Hepatocyte (in vitro differentiated cells): ENCODE data around the gene RAP1GAP2. TPM values are rescaled to one million over a fixed set of nuclear protein-coding genes. Genes with fewer than 3 reads are reported as not detected.

Source experiments
- DNase-seq: peaks from one replicate; pipeline ENCODE4 v3.0.0-alpha.2; 2016; ENCODE audit warnings: low spot score
- H2AFZ ChIP-seq: fragments of 200-600 bp; sonication (generic); 2 replicates; pipeline ENCODE4 v1.6.0; 2016; ENCODE audit warnings: antibody characterized with exemption, mild to moderate bottlenecking
- H3K27ac ChIP-seq: fragments of 200-600 bp; sonication (generic); 2 replicates; pipeline ENCODE4 v1.5.1; 2016; ENCODE audit warnings: mild to moderate bottlenecking
- H3K27me3 ChIP-seq: fragments of 200-600 bp; sonication (generic); 2 replicates; pipeline ENCODE4 v1.6.1; 2016
- H3K36me3 ChIP-seq: fragments of 200-600 bp; sonication (generic); replicated peaks from 2 replicates; pipeline ENCODE4 v1.5.1; 2016; ENCODE audit warnings: low read depth; ENCODE audit not compliant: insufficient read depth
- H3K4me1 ChIP-seq: fragments of 200-600 bp; sonication (generic); 2 replicates; pipeline ENCODE4 v1.5.1; 2016; ENCODE audit warnings: mild to moderate bottlenecking, moderate library complexity; ENCODE audit not compliant: insufficient read depth
- H3K4me2 ChIP-seq: fragments of 200-600 bp; sonication (generic); 2 replicates; pipeline ENCODE4 v1.6.0; 2016
- H3K4me3 ChIP-seq: fragments of 200-600 bp; sonication (generic); 2 replicates; pipeline ENCODE4 v1.5.1; 2016; ENCODE audit warnings: mild to moderate bottlenecking
- H3K79me2 ChIP-seq: fragments of 200-600 bp; sonication (generic); 2 replicates; pipeline ENCODE4 v1.6.0; 2017; ENCODE audit warnings: mild to moderate bottlenecking
- H3K9me2 ChIP-seq: fragments of 200-600 bp; sonication (generic); replicated peaks from 2 replicates; pipeline ENCODE4 v1.6.0; 2017; ENCODE audit warnings: mild to moderate bottlenecking; ENCODE audit not compliant: insufficient read depth
- H3K9me3 ChIP-seq: fragments of 200-600 bp; sonication (generic); 2 replicates; pipeline ENCODE4 v1.5.1; 2016; ENCODE audit warnings: low read depth, mild to moderate bottlenecking
- H4K20me1 ChIP-seq: fragments of 200-600 bp; sonication (generic); 2 replicates; pipeline ENCODE4 v1.6.0; 2016; ENCODE audit warnings: mild to moderate bottlenecking; ENCODE audit not compliant: insufficient read depth, poor library complexity, severe bottlenecking
- EZH2 ChIP-seq: fragments of 200-600 bp; sonication (generic); IDR thresholded peaks from 2 replicates; pipeline ENCODE4 v1.6.1; 2016; ENCODE audit warnings: antibody characterized with exemption, mild to moderate bottlenecking, borderline replicate concordance
- EZH2phosphoT487 ChIP-seq: fragments of 200-600 bp; sonication (generic); IDR thresholded peaks from one replicate; pipeline ENCODE4 v1.6.1; 2018; ENCODE audit warnings: antibody characterized with exemption, mild to moderate bottlenecking, low read depth, moderate library complexity; ENCODE audit not compliant: unreplicated experiment, severe bottlenecking
- WGBS: methylation state at CpG from one replicate; pipeline ENCODE4 v1.1.6; 2016; ENCODE audit warnings: low lambda C conversion rate; ENCODE audit errors: missing lambda C conversion rate; 5-methylcytosine and 5-hydroxymethylcytosine counted together
- polyA plus RNA-seq: library from polyadenylated mRNA; unstranded; fragments of >200 nt; fragmentation: Nextera tagmentation; extraction: Ambion mirVana; gene quantifications from 2 replicates; pipeline ENCODE4 v1.2.1, GENCODE V29; 2016
- total RNA-seq: library from RNA; depleted of rRNA; stranded (reverse); fragments of >200 nt; gene quantifications from 2 replicates; pipeline ENCODE4 v1.2.3, GENCODE V29; 2014
- TF ChIP-seq, protein P1 (sequence below): fragments of 200-600 bp; sonication (generic); IDR thresholded peaks from 2 replicates; pipeline ENCODE4 v1.5.1; 2016; ENCODE audit warnings: antibody characterized with exemption, mild to moderate bottlenecking; ENCODE audit not compliant: poor library complexity

RAP1GAP2 gene
- total and polyA plus RNA-seq, 2 experiments from 2014 or later: 3.0 to 10.0 TPM

DNA sequence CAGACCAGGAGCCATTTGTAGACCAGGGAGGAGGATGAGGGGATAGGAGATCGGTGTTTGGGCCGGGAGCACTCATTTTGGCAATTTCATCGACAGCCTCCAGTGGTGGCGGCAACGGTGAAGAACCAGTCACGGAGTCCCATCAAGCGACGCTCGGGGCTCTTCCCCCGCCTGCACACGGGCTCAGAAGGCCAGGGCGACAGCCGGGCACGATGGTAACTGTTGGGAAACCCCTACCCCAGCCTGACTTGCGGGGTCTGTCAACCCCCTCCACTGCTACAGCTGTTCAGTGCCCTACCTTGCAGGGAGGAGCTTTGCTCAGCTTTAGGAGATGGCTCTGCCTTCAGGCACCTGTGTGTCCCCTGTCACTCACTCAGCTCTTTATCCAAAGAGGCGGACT lies 224.1 kb downstream of the RAP1GAP2 start:
- Histone ChIP-seq H3K4me3 (no peak overlapping the region), H3K9me3 (no peaks in the 10 kb centered on the region), H3K4me1 (no peaks in the 10 kb centered on the region), H3K27me3 (no peaks in the 10 kb centered on the region), H2AFZ (no peak overlapping the region), H3K36me3 (no peaks in the 10 kb centered on the region), H3K79me2 (no peaks in the 10 kb centered on the region), H3K27ac (no peak overlapping the region), H3K9me2 (no peaks in the 10 kb centered on the region), H3K4me2 (no peak overlapping the region), H4K20me1 (no peaks in the 10 kb centered on the region)
- 94% methylated on average over 16 of the region's 16 CpGs for WGBS
- TF ChIP-seq, protein P1, sequence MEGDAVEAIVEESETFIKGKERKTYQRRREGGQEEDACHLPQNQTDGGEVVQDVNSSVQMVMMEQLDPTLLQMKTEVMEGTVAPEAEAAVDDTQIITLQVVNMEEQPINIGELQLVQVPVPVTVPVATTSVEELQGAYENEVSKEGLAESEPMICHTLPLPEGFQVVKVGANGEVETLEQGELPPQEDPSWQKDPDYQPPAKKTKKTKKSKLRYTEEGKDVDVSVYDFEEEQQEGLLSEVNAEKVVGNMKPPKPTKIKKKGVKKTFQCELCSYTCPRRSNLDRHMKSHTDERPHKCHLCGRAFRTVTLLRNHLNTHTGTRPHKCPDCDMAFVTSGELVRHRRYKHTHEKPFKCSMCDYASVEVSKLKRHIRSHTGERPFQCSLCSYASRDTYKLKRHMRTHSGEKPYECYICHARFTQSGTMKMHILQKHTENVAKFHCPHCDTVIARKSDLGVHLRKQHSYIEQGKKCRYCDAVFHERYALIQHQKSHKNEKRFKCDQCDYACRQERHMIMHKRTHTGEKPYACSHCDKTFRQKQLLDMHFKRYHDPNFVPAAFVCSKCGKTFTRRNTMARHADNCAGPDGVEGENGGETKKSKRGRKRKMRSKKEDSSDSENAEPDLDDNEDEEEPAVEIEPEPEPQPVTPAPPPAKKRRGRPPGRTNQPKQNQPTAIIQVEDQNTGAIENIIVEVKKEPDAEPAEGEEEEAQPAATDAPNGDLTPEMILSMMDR: no peak
- no peak for TF ChIP-seq EZH2phosphoT487
- TF ChIP-seq EZH2: no peak
- DNase-seq: no peak

- no peaks in the 10 kb centered on the region for H4K20me1 ChIP-seq
- H2AFZ ChIP-seq: no peak overlapping the region
- H3K27me3 ChIP-seq: no peaks in the 10 kb centered on the region
- H3K4me1 ChIP-seq: no peaks in the 10 kb centered on the region
- H3K27ac ChIP-seq: no peak overlapping the region
- no peak overlapping the region for H3K4me2 ChIP-seq
- no peak for TF ChIP-seq EZH2phosphoT487
- TF ChIP-seq, protein P1: no peak
- no peak for TF ChIP-seq EZH2
- 93% methylated on average over 4 of the region's 4 CpGs for WGBS
- H3K4me3 ChIP-seq: no peak overlapping the region
- no peaks in the 10 kb centered on the region for H3K79me2 ChIP-seq
- H3K9me3 ChIP-seq: no peaks in the 10 kb centered on the region
- H3K36me3 ChIP-seq: no peaks in the 10 kb centered on the region
- H3K9me2 ChIP-seq: no peaks in the 10 kb centered on the region
- DNase-seq: no peak
Measured at GRCh38 chr17:3022197-3022596, 226.0 kb downstream of the RAP1GAP2 start.

- Histone ChIP-seq H3K79me2 (no peaks in the 10 kb centered on the region), H3K36me3 (no peaks in the 10 kb centered on the region), H2AFZ (no peak overlapping the region), H3K4me2 (no peak overlapping the region), H3K27ac (no peak overlapping the region), H3K9me2 (no peaks in the 10 kb centered on the region), H4K20me1 (no peaks in the 10 kb centered on the region), H3K4me1 (no peaks in the 10 kb centered on the region), H3K27me3 (no peaks in the 10 kb centered on the region), H3K4me3 (no peak overlapping the region), H3K9me3 (no peaks in the 10 kb centered on the region)
- TF ChIP-seq, protein P1: no peak
- TF ChIP-seq EZH2 (no peak), EZH2phosphoT487 (no peak)
- no peak for DNase-seq
- 94% methylated on average over 2 of the region's 2 CpGs for WGBS
Measured at GRCh38 chr17:3024346-3024745, 228.1 kb downstream of the RAP1GAP2 start.
